GM19238 (cell line): ENCODE measurements around the gene KERA.

ENCODE experiments used
- DNase-seq: peaks from one replicate; pipeline ENCODE4 v3.0.0; 2011; ENCODE audit warnings: low spot score; ENCODE audit not compliant: insufficient read length

Gene KERA

DNA sequence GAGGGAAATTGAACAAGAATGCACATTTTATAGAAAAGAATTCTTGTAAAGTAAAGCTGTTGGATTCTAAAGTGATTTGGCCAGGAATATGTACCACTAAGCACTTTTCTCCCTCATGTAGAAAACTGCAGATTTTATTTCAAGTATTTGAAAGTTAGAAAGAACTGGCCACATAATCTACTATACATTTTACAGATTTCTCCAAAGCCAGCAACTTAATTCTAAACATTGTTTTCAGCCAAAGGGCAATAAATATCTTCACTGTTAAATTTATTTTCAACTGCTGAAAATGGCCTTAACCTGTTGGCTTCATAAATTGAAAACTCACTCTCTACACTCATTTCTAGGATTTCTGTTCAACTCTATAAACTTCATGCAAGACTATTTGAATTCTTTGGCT is 15.6 kb upstream of the KERA start:
- DNase-seq: no peak

DNA sequence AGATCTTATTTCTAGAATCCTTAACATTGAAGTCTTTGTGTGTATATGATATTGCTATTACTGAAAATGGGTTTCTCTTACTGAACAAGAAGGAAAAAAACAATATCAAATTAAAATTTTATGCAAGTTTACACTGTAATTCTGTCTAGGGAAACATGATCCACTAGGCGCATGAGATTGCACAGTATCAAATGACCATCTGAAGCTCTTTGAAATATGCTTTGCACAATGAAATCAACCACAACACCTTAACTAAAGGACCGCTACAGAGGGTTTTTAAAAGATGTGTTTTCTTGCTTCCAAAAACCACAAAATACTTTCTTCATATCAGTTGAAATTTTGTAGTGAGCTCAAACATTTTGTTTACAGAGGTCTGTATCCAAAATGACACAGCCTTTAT is 15.1 kb upstream of the KERA start:
- no peak for DNase-seq

GRCh38 chr12:91070936-91071335 is 13.1 kb upstream of the KERA start:
- DNase-seq: no peak

DNA sequence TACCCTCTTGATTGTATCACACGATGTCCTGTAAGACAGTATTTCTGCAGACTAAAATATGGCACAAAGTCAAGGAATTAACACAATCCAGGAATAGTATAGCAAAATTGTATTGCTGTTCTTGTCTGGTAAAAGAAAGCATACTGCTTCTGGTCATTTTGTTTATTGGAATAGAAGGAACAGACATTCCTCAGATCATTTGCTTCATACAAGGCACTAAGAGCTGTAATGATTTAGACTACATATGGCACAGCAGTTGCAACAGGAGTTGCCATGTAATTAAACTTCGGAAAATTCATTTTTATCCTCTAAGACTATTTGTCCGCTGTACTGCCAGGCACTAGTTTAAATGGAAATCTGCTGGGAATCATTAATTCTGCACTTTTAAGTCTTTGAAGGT is 7.6 kb upstream of the KERA start:
- DNase-seq: no peak

DNA sequence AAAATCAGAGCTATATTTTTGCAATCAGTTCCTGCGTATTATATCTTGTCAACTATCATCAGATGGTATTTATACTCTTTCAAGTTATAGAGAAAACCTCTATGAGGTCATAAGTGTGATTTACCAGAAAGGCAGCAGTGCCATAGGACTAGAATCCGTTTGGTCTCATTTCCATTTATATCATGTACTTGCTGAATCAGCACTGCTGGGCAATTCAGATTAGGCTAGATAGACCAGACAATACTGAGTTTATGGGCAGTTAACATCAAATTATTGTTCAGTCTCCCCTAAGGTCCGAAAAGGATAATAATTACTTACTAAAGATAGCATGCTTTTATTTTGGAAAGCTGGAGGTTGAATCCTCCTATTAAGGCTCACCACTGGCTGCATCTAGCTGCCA is 6.8 kb upstream of the KERA start:
- DNase-seq: no peak

DNA sequence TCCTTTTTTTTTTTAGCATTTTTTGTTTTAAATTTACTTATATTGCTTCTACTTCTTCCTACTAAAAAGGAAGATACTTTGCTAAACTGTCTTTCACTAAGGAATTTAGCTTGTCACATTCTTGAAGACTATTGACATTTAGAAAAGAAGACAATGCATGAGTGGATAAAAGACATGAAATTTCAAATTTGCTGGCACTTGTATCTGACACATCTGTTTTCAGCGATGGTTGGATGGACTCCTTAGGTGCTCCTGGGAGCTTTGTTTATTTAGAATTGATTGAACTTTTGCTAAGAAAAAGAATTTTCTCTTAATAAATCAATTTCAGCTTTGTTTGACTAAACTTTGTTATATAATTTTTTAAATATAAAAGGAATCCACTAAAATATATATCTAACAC is 3.3 kb upstream of the KERA start:
- no peak for DNase-seq

DNA sequence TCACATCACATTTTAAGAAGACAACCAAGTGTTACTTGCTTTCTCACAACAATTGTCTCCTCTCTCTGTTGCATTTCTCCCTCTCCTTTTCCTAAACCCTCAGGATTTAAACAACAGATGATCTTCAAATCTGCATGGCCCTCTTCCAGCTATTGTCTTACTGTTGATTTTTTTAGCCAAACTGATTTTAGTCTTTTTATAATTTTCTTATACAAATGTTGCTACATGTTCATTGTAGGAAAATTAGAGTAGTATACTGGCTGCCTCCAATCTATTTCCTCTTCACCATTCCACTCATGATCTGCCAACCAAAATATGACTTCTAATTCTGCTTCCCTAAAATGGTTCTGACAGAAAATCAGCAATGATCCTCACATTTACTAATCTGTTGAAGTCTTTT is 1.4 kb upstream of the KERA start:
- no peak for DNase-seq

DNA sequence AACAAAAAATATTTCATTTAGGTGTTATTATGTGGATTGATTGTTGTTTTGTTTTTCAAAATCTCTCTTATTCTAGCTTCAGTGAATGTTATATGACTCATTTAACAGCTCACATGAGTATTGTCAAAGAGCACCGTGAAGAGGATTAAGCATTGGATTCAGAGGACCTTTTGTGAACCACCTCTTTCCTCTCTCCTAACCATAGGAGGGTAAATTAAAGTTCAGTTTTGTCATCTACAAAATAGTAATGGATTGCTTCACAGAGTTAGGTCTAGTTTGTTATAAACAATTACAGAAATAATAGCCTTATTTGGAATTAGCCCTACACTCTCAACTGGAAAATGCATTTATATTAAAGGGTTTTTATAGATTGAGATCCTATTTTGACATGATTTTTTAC is 962 bp upstream of the KERA start:
- DNase-seq: no peak

- DNase-seq: no peak
Observed at GRCh38 chr12:91056488-91056887, 1.3 kb downstream of the KERA start.

DNA sequence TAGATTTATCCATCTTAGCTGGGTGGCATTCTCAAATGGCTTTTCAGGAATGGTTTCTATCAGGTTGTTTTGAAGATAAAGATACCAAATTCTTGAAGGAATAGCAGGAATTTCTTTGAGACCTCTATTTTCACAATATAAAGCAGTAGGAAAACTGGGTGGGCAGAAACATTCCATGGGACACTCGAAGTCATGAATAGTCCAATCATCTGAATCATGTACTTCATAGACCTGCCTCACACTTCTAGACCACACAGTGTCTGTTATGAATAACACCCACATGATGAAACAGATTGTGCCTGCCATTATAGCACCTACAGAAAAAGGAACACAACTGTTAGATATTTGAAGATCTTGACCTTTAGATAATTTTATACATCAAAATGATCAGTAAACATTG is 1.8 kb downstream of the KERA start:
- no peak for DNase-seq

- DNase-seq: no peak
Observed at GRCh38 chr12:91053951-91054715, 3.7 kb downstream of the KERA start.

- DNase-seq: no peak
Observed at GRCh38 chr12:91052026-91052425, 5.8 kb downstream of the KERA start.

GRCh38 chr12:91044586-91044985 is 13.2 kb downstream of the KERA start:
- DNase-seq: no peak

DNA sequence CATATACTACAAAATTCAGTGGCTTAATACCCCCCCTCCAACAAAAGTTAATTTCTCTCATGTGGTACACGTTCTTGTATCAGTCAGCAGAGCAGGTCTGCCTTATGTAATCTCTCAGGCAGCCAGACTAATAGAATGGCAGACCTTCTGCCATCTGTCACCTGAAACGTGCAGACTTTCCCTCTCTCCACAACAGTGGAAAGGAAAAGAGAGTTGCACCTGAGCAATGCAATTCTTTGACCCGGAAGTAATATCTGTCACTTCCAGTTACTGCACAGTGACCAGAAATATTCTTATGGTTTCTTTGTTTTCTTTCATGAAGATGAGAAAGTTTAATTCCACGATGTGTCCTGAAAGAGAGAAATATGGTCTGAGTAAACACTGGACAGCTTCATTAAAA is 14.4 kb downstream of the KERA start:
- no peak for DNase-seq

DNA sequence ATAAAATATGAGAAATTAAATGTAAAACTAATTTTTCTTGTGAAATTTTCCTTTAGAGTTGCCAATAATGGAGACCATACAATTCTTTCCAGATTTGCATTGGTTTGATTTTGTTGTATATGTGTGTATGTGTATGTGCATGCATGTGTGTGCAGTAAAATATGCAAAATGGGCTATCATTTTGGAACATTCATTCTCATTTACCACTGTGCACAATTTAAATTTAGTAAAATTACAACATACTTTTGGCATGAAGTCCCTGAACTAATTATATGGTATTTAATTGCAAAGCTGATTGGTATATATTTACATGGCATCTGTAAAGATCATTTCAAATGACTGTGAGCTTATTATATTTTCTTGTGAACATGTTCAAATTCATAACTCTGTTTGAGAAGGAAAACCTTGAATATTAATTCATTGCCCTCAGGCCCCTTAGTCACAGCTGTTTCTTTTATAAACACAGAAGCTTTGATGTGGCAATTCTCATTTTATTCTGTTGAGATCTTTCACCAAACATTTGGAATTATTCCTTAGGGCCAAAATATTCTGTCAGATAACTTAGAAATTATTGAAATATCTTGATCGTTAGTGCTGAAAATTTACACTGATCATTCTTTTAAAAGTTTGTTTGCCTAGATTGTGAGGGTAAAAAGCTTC is 17.6 kb downstream of the KERA start:
- no peak for DNase-seq

DNA sequence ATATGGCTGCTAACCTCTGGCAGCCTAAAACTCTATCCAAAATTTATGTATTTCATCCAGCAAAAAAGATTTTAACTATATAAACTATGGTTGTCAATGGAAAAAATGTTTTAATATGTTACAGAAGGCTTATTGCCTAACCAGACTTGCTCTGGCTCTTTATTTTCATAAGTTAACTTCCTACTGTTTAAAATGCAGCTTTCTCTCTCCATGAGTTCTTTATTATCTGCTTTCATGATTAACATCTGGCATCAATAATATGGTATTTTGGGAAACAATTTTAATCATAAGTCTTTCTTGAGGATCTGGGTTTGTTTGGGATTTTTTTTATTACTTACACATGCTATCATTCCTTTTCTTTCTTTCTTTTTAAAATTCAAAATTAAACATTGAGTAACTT is 20.5 kb downstream of the KERA start:
- DNase-seq: no peak

- DNase-seq: no peak
Observed at GRCh38 chr12:91033251-91033650, 24.6 kb downstream of the KERA start.

DNA sequence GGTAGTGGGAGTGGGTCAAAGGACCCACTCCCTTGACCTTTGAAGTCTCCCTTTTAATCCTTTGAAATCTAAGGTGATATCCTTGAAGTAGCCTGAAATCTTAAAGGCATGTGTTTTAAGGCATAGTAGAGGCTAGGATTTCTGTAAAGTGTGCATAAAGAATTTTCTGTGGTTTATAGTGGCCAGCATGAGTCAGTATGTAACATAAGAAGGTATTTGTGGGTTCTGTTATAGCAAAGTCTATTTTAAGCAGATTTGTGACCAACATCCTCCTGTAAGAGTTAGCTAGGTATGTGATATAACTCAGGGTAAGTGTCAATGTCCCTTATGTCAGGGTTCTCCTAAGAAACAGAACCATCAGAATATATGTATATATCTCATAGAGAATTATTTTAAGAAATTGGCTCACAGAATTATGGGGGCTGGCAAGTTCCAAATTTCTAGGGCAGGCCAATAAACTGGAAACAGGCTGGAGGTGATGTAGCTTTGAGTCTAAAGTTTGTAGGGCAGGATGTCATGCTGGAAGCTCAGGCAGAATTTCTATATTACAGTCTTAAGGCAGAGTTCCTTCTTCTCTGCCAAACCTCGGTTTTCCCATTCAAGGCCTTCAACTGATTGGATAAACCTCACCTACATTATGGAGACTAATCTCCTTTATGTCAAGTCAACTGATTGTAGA is 34.4 kb downstream of the KERA start:
- no peak for DNase-seq

- no peak for DNase-seq
Observed at GRCh38 chr12:91021076-91021475, 36.7 kb downstream of the KERA start.

- DNase-seq: no peak
Observed at GRCh38 chr12:91019455-91019854, 38.4 kb downstream of the KERA start.

- DNase-seq: no peak
Observed at GRCh38 chr12:91017511-91018263, 40.1 kb downstream of the KERA start.

- no peak for DNase-seq
Observed at GRCh38 chr12:91017043-91017442, 40.8 kb downstream of the KERA start.
